GM21717 (cell line): ENCODE data around the gene VMAC.
A peak's percentile ranks its signal among the peaks of the same experiment; 100 is the strongest.
"Not testable (repeated sequence)": the region's sequence is repeated elsewhere in the genome, so short reads cannot be mapped to it uniquely, and the experiment has no call there.

ENCODE experiments used
- ATAC-seq: cut with Tn5 transposase; IDR thresholded peaks from one replicate; pipeline ENCODE4 v1.9.1; 2021; ENCODE audit warnings: mild to moderate bottlenecking, moderate library complexity; ENCODE audit not compliant: unreplicated experiment

The VMAC gene, protein sequence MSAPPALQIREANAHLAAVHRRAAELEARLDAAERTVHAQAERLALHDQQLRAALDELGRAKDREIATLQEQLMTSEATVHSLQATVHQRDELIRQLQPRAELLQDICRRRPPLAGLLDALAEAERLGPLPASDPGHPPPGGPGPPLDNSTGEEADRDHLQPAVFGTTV

DNA sequence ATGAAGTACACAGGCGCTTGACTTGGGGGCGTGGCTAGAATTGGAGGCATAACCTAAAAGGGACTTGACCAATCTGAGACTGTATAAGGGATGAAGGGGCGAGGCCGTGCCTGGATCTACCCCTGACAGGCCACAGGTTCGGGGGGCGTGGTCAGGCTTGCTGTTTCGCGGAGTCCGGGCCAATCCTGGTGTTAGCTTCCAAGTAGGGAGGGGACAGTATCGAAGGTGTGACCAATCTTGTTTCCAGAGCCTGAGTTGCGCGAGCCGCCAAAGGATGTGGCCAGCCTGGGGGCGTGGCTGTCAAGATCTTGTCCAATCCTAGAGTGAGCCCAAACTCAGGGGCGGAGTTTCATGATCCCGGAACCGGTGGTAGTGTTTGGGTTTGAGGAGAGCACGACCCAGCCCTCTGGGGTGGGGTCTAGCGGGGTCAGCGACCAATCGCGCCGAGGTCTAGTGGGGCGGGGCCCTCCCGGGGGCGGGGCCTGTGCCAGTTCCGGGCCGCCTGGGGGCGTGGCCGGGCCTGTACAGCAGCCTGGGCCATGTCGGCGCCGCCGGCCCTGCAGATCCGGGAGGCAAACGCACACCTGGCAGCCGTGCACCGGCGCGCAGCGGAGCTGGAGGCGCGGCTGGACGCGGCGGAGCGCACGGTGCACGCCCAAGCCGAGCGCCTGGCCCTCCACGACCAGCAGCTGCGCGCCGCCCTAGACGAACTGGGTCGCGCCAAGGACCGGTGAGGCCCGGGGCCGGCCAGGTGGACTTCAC, at the start of gene VMAC:
Gene VMAC (plus strand): TSS at position 521 of the 762 bp plus-strand sequence. CDS start 19 bp downstream, at position 540.
- ATAC-seq: peak; percentile 70

DNA sequence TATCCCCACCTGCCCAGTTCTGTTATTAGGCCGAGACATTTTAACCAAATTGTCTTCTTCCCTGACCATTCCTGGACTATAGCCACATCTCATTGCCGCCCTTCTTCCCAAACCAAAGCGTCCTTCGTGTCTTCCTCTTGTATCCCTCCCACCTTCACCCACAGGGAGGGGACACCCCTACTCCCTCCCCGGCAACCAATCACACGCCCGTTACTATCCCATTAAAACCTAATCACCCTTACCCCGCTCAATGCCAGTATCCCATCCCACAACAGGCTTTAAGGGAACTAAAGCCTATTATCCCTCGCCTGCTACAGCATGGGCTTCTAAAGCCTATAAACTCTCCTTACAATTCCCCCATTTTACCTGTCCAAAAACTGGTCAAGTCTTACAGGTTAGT, 49.5 kb upstream of the VMAC start:
- ATAC-seq: not testable (repeated sequence)

DNA sequence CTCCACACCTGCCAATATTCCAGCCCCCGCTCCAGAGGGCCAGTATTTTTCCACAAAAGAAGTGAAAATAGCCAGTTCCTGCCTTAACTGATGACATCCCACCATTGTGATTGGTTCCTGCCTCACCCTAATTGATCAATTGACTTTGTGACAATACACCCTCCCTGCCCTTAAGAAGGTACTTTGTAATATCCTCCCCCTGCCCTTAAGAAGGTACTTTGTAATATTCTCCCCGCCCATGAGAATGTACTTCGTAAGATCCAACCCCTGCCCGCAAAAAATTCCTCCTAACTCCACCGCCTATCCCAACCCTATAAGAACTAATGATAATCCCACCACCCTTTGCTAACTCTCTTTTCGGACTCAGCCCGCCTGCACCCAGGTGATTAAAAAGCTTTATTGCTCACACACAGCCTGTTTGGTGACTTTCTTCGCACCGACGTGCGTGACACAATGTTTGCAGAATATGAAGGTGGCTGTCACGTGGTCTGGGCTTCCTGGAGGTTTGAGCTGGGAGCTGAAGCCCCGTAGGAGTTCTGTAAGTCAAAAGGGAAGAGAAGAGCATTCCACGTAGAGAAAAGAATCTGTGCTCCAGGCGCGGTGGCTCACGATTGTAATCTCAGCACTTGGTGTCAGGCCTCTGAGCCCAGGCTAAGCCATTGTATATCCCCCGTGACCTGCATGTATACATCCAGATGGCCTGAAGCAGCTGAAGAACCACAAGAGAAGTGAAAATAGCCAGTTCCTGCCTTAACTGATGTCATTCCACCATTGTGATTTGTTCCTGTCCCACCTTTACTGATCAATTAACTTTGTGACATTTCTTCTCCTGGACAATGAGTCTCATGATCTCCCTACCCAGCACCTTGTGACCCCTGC, 47.2 kb upstream of the VMAC start:
- no peak for ATAC-seq

DNA sequence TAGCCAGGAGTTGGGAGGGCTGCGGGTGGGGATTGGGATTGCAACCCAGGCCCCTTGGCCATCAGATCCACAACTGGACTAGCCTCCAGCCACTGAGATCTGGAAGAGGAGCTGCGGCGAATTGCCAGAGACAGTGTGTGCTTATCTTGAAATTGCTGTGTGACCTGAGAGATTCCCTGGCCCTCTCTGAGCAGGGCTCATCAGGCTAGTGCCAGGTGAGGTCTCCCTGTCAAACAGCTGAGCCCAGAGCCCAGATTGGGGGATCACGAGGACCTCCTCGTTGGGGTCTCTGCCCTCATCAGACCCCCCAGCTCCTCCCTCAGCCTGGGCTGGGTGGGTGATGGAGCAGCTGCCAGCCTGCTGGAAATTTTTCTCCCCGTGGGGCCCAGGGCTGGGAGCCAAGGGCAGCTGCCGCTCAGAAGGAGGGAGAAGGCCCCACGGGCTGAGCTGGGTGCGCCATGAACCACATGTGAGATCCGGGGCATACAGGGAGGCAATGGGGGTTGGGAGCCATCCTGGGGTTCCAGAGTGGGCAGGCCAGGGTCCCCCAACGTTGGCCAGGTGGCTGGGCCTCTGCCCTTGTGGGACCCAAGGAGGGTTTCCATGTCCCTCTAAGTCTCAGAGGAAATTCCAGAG, 41.5 kb upstream of the VMAC start:
- no peak for ATAC-seq

DNA sequence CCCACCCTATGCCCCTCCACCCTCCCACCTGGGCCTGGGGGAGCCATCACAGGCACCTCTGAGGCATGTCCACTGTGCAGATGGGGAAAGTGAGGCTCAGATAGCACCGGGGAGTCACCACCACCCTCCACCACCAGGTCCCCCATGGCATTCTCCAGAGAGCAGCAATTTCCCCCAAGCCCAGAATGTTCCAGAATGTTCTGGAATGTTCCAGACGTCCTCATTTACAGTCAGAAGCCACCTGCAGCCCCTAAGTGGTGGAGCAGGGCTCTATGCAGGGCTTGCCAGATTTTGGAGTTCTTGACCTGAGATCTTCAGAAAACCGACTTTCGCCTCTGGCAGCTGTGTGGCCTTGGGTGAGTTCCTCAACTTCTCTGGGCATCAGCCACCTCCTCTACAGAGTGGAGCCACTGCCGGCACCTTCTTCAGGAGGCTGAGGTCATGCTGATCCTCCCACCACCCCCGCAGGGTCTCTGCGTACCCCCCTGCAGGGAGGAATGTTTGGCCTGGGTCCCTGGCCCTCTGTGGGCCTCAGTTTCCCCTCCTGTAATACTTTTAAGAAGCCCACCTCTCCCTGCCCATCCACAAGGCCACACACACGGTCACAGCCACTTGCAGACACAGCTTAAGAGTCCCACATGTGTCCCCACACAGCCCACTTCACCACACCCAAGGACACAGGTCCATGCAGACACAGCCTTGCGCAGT, 40.5 kb upstream of the VMAC start:
- ATAC-seq: no peak

DNA sequence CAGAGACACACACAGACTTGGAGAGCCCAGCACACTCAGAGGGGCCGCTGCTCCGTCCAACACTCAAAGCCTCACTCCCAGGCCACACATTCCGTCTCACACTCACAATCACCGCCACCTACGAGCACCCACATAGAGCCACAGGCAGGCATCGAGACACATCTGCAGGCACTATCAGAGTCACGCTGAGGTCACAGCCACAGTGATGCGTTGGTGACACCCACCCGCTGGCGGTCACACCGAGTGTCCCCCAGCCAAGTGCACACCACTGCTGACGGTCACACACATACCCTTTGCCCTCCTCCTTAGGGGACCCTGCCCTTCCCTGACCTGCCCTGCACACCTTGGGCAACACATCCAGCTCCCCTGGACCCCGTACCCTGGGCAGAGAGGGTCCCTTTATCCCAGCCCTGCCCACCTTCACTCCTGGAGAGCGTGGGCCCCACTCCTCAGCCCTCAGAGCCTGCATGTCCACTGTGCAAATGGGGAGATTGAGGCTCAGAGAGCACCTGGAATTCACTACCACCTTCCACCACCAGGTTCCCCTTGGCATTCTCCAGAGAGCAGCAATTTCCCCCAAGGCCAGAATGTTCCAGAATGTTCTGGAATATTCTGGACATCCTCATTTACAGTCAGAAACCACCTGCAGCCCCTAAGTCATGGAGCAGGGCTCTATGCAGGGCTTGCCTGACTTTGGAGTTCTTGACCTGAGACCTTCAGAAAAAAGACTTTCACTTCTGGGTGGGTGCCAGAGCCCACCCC, 39.8 kb upstream of the VMAC start:
- ATAC-seq: no peak

DNA sequence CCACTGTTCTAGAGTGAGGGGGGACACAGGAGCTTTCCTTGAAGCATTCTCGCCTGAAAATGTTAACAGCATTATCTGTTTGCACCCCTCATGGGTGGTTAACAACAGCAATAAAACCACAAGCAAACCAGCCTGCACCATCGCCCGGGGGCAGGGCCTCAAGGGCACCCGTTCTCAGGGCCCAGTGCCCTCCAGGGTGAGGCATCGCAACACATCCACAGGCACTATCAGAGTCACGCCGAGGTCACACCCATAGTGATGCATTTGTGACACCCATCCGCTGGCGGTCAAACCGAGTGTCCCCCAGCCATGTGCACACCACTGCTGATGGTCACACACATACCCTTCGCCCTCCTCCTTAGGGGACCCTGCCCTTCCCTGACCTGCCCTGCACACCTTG, 38.9 kb upstream of the VMAC start:
- ATAC-seq: no peak

DNA sequence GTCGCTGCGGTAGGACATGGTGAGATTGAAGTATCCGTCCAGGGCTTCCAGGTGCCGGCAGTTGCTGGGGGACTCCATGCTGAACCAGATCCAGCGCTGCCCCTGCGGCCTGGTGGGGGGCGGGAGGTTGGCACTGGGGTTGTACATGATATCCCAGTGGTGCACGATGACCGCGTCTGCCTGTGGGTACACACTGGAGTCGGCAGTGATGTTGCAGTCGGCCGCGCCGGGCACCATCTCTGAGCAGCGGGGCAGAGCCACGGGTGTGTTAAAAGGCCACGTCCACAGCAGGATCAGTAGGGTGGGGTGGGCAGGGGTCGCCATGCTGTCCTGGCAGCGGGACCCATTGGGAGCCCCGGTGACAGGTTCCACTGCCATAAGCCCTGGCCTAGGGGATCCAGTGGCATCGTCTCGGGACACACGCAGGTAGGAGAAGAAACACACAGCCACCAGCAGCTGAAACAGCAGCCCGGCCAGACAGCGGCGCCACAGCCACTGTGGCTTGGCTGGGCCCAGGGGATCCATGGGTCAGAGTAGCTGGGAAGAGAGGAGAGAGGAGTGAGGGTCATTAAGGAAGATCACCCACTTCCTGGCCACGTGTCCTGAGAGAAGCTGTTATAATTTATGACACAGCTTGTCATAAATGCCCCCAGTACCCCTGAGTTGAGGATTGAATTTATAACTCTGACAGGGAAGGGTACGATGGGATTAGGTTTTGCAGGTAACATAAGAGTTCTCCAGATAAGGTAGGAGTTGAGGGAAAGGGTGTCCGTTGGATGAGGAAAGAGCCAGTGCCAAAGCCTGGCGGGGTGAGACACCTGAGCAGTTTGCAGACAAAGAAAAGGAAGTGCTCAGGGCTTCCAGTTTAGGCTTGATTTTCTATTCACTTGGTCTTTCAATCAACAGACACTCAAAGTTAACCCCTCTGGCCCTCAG, 37.2 kb upstream of the VMAC start:
- ATAC-seq: no peak

DNA sequence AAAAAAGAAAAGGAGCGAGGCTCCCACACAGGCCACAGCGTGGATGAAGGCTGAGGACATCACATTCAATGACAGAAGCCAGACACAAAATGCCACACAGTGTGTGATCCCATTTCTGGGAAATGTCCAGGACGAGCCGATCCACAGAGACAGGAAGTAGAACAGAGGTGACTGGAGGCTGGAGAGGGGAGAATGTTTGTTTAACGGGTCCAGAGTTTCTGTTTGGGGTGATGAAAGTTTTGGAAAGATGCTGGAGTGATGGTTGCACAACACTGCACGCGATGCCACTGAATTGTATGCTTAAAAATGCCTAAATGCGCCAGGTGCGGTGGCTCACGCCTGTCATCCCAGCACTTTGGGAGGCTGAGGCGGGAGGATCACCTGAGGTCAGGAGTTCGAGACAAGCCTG, 33.7 kb upstream of the VMAC start:
- ATAC-seq: no peak

DNA sequence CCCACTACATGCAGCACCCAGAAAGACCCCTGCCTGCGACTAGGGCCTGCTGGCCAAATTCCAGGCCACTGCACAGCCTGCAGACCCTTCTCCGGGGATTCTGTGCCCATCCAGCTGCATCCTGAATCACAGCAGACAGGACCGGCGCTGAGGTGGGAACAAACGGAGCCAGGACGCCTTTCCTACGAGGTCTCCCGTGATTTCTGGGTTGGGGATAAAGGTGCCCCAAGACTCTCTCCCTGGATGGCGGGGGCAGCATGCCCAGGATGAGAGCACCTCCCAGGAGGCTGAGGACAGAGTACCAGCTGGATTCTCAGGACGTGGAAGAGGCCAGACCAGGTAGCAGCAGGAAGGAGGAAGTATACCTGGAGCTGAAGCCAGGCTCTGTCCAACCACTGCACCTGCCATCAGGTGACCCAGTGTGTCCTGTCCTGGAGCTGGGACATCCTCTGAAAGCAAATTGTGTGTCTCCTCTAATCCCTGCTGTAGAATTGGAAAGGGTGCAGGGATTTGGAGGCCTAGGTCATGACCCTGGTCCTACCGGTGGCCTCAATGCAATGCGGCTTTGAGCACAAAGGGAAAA, 31.0 kb upstream of the VMAC start:
- no peak for ATAC-seq

DNA sequence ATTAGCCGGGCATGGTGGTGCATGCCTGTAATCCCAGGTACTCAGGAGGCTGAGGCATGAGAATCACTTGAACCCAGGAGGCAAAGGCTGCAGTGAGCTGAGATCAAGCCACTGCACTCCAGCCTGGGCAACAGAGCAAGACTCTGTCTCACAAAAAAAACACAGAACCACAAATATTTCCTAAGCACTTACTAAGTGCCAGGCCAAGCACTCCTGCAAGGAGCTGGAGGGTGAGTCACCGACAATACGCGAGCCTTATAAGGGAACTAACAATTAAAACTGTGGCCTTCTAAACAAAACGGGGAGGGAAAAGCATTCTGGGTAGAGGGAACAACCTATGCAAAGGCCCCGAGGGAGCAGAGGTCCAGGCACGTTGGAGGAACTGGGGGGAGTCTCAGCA, 30.2 kb upstream of the VMAC start:
- ATAC-seq: not testable (repeated sequence)

DNA sequence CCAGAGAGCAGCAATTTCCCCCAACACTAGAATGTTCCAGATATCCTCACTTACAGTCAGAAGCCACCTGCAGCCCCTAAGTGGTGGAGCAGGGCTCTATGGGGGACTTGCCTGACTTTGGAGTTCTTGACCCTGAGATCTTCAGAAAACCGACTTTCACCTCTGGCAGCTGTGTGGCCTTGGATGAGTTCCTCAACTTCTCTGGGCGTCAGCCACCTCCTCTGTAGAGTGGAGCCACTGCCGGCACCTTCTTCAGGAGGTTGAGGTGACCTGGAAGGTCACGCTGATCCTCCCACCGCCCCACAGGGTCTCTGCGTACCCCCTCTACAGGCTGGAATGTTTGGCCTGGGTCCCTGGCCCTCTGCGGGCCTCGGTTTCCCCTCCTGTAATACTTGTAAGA, 27.2 kb upstream of the VMAC start:
- ATAC-seq: no peak

DNA sequence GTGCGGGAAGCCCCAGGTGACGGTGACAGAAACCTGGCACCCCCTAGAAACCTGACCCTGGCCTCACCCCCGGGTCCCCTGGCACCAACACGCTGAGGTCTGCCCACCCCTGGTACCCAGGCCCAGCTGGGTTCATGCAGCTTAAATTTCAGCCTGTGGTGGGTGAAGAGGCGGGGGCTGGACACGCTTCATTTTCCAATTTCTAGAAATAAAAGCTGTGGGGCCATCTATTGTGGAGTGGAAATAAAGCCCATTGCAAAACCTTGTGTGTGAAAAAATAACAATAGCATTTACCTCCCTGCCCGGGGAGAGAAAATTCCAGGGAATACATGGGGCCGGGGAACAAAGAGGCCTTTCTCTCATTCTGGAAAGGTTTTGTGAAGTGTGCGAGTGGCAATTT, 26.8 kb upstream of the VMAC start:
- no peak for ATAC-seq

DNA sequence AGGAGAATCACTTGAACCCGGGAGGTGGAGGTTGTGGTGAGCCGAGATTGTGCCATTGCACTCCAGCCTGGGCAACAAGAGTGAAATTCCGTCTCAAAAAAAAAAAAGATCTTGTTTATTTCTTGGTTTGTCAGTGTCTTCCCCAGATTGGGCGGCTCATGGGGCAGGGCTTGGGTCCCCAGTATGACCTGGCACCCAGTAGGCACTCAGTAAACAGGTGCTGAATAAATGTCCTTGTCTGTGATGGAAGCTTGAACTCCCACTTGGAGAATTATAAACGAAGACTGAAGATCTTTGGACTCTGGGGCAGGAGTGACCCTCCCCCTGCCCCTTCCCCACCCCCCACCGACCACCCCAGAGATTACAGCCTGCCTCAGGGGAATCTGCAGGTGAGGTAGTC, 24.5 kb upstream of the VMAC start:
- ATAC-seq: no peak

DNA sequence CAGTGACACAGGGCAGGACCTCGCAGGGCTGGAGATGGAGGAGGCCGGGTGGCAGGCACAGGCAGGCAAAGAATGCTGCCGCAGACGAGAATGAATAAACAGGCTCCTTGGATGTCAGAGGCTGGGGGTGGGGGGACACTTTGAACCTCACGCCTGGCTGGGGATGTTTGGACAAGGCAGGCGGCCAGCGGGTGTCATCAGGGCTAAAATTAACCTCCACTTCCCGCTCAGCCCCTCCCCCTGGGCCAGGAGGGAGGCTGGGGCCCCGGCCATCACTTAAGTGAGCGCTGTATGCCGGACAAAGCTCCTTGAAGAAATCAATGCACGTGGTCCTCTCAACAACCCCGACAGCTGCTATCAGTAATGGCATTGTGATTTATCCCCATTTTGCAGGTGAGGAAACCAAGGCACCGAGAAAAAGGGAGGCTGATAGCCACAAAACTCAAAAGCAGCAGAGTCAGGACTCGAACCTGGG, 24.0 kb upstream of the VMAC start:
- ATAC-seq: no peak

DNA sequence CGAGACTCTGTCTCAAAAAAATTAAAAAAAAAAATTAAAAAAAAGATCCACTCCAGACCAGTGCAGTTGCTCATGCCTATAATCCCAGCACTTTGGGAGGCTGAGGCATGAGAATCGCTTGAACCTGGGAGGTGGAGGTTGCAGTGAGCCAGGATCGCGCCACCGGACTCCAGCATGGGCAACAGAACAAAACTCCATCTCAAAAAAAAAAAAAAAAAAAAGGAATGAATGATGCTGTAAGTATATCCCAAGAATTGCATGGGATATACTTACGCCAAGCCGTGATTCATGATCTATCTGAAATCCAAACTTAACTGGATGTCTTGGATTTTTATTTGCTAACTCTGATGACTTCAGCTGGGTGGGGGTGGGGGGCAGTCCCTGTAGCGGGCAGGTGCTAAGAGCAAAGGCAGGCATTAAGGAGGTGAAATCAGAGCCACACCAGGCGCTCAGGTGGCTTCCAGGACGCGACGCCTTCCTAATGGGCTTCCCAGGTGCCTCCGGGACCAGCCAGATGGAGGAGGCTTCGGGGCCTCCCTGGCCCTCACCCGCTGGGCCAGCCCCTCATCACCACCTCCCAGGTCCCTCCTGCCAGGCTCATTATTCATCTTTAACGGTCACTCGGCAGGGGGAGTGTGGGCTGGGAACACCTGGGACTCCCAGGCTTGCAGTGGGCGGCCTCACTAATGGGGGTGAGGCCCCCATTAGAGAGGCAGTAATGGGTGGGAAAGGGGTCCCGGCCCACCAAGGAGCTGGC, 23.0 kb upstream of the VMAC start:
- ATAC-seq: no peak

DNA sequence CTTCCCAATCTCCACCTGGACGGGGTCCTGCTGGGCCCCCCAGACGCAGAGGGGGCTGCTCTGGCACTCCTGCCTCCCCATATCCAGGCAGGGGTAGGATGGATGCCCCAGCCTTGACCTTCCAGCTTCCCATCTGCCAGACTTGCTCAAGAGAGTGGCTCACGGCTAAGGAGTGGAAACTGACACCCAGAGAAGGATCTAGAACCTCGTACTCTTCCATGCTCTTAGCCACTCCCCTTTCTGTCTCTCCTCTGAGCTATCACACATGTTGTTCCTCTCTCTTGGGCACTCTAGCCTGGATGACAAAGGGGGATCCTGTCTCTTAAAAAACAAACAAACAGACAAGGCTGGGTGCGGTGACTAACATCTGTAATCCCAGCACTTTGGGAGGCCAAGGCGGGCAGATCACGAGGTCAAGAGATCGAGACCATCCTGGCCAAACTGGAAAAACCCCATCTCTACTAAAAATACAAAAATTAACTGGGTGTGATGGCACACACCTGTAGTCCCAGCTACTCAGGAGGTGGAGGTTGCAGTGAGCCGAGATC, 22.2 kb upstream of the VMAC start:
- no peak for ATAC-seq
